Nucleus accumbens (tissue), 56 donors: Measurements from ENCODE around the gene RAB40B.

Experiments
- DNase-seq, 56 donors: peaks; one replicate each; lab custom pipeline; 2025; lab: John Stamatoyannopoulos, UW

Gene RAB40B

GRCh38 chr17:82694647-82695046 is 3.9 kb downstream of the RAB40B start:
- no peak for DNase-seq

GRCh38 chr17:82693168-82693867 is 5.2 kb downstream of the RAB40B start:
- no peak for DNase-seq

DNA sequence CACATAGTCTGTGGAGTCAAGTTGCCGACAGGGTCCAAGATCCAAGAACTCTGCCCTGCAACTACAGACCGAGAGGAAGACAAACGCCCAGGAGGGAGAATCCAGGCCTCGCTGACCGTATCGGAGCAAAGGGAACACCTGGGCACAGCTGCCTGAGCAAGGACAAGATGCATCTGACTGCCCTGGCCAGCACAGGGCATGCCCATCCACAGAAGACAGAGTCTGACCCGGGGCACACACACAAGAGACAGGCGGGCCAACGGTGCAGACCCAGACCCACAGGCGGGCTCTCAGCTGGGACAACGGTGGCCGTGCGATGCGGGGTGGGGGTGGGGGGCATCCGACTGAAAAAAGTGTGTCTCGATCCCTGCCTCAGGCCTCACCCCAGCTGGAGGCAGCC is 6.2 kb downstream of the RAB40B start:
- DNase-seq, result no peak

- DNase-seq, result no peak
These were observed 6.8 kb downstream of the RAB40B start for GRCh38 chr17:82691714-82692113.

DNA sequence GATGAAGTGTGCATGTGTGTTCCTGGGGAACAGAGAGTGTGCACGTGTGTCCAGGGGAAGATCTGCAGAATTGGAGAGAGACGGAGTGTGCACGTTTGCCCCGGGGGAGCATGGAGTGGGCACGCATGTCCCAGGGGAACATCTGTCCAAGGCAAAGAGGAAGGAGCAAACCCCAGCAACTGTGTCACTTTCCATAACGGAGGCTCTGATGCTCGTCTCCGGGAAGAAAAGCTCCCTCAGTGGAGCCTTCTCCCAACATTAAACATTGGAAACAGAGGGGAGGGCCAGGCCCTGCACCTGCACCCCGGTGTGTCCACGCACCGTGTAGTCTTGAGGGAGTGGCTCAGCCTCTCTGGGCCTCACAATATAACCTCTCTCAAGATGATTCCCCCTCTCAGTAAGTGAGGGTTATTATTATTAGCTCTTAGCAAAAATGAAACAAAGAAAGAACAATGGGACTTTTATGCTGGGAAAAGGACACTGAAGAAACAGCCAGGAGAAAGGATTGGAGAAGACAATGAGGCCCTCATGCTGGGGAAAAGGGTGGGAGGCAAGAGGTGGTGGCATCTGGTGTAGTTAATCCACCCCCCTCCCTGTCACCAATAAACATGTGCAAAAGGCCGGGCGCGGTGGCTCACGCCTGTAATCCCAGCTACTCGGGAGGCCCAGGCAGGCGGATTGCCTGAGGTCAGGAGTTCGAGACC is 7.6 kb downstream of the RAB40B start:
- peak in 44 of 56 donors; percentile 20 to 72 (median 60) for DNase-seq

DNA sequence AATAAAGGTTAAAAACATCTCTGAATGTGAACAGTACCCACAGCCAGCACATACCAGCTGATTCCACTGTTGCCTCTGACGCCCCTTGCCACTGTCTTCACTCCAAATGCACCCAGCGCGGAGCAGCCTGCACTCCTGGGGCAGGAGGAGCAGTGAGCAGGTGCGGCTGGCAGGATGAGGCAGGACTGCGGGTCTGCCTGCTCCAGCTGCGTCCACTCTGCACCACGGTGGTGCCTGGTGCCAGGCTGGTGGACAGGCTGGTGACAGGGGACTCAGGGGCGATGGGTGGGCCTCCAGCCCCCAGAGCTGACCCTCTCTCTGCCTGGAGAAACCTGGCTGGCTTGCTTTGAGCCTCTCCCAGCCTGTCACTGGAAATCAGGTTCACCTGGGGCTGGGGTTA is 9.4 kb downstream of the RAB40B start:
- DNase-seq, result no peak

DNA sequence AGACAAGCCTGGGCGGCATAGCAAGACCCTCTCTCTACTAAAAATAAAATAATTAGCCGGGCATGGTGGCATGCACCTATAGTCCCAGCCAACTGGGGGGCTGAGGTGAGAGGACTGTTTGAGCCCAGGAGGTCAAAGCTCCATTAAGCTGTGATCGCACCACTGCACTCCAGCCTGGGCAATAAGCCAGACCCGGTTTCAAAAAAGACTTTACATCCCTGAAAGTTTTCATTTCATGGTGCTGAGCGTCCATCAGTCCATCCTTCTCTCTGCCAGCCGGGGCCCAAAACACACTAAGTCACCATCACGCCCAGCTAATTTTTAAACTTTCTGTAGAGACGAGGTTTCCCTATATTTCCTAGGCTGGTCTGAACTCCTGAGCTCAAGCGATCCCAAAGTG is 10.6 kb downstream of the RAB40B start:
- no peak for DNase-seq

DNA sequence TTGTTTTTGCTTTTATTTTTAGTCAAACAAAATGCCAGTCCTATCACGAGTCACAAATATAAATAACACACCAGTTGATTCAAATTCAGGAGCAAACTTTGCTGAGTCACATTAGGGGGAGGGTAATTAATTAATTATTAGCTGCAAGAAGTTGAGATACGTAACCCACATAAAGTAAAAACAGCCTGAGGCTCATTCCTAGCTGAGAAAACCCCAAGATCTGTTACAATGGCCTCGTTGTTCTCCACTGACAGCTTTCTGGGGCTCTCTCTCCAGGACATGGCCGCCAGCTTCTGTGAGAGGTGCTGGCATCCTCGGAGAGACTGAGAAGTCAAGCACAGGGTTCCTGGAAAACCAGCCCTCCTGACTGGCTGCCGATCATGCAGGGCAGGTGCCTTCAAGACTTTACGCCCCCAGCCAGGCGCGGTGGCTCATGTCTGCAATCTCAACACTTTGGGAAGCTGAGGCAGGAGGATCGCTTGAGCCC is 11.1 kb downstream of the RAB40B start:
- peak in 38 of 56 donors; percentile 23 to 70 (median 49) for DNase-seq

GRCh38 chr17:82686366-82687324 is 11.9 kb downstream of the RAB40B start:
- DNase-seq, result no peak

DNA sequence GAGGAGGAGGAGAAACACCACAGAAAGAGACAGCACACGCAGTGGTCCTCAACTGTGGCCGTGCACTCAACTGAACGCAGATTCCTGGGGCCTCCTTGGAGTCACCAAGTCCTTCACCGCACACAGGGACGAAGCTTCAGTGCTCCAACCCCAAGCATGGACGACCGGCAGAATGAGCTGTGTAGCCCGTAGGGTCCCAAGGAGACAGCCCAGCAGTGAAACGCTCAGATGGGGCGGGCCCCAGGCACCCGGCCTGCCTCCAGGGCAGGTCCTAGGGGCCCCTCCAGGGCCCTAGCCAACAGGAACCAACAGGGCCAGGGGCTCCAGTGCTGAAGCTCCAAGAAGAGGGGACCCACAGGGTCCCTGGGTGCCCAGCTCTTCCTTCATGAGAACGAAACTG is 13.2 kb downstream of the RAB40B start:
- no peak for DNase-seq

- no peak for DNase-seq
These were observed 14.2 kb downstream of the RAB40B start for GRCh38 chr17:82684228-82684841.

- DNase-seq, result no peak
These were observed 15.0 kb downstream of the RAB40B start for GRCh38 chr17:82683534-82683933.

DNA sequence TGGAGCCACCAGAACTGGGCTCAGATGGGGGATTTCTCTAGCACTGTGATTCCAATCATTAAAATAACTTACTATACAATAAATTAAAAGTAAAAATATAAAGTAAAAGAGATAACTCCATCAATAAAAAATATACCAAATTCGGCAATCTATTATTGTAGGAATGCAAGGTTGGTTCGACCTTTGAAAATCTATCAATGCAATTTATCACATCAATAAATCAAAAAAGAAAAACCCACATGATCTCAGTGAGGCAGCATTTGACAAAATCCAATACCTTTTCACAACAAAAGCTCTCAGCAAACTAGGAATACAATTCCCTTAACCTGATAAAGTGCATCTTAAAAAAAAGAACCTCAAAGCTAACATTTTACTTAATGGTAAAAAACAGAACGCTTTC is 17.0 kb downstream of the RAB40B start:
- no peak for DNase-seq

GRCh38 chr17:82679586-82680465 is 18.7 kb downstream of the RAB40B start:
- DNase-seq, result no peak

DNA sequence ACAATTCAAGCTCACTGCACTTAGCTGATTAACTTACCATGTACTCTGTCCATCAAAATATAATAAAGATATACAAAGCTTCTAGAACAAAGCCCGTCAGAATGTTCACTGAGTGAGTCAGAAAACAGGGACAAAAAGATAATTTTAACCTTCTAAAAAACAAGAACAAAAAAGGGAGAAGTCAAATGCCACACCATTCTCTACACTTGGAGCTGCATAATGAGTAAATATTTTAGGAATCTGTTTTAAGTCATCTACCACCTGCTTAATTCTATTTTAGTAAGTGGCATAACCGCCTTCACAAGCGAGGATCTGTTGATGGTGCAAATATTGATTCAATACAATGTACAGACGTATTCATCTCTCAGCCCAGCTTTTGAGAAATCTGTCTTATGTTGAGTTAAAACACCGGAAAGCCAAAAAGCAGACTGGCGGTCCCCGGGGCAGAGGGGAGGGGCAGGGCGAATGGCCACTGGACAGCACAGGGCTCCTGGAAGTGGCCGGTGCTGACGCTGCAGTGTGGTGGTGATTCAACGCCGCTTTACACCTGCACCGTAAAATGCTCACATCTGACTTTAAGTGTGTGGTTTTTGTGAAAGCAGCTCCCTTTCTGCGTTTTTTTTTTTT is 20.1 kb downstream of the RAB40B start:
- DNase-seq, result peak in 3 of 56 donors; percentile 22 to 54 (median 24)

GRCh38 chr17:82677353-82677925 is 21.1 kb downstream of the RAB40B start:
- no peak for DNase-seq

- DNase-seq, result peak in 2 of 56 donors; percentile 54 to 66
These were observed 22.8 kb downstream of the RAB40B start for GRCh38 chr17:82675476-82676245.
